Measurements from ENCODE around the gene TNRC6C. TPM values are rescaled to one million over a fixed set of nuclear protein-coding genes. Genes with fewer than 3 reads are reported as not detected.

Gene TNRC6C
- total and polyA plus RNA-seq, 9 of the 15 experiments (the other 6 are each of a cell fraction or from before 2014, with no cell fraction given) = 0.20 to 4.9 (median 2.3) TPM

DNA sequence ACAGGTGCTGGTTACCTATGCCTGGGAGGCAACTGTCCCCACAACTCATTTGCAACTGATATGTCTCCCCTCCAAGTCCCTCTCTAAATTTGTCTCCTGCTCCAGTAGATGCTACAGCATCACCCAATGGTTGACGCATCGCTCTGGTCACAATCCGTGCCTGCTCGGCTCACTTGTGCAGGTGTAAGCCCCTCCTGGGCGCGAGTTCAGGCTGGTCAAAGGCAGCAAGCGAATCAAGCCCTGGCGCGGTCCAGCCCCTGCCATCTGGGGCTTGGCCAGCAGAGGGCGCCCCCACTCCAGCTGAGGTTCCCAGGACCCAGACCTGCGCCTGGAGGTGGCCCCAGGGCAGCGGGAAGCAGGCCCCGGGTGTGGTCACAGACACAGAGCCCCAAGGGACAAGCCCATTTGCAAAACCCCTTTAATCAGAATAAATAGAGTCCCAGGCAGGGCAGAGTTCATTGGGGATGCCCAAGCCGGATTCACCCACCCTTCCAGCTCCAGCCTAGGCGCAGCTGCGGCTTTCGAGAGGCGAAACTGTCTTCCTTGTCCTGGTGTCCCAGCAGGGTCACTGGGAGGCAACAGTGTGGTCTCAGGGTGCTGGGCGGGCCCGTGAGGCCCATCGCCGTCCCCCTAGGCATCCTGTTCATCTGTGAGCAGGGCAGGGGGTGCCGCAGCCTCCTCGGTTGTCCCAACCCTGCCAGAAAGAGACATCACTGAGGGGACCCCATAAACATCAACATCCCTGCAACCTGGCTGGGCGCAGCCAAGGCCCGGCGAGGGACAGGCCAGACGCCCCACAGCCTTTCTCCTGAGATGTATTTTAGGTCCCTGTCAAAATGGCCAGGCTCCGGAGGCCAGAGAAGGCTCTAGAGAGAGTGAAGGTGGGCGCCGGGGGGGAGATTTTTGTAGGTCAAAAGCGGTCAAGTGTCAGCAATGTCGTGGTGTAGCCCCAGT, 154.3 kb downstream of the TNRC6C start (continued):
- TF ChIP-seq, protein P1, sequence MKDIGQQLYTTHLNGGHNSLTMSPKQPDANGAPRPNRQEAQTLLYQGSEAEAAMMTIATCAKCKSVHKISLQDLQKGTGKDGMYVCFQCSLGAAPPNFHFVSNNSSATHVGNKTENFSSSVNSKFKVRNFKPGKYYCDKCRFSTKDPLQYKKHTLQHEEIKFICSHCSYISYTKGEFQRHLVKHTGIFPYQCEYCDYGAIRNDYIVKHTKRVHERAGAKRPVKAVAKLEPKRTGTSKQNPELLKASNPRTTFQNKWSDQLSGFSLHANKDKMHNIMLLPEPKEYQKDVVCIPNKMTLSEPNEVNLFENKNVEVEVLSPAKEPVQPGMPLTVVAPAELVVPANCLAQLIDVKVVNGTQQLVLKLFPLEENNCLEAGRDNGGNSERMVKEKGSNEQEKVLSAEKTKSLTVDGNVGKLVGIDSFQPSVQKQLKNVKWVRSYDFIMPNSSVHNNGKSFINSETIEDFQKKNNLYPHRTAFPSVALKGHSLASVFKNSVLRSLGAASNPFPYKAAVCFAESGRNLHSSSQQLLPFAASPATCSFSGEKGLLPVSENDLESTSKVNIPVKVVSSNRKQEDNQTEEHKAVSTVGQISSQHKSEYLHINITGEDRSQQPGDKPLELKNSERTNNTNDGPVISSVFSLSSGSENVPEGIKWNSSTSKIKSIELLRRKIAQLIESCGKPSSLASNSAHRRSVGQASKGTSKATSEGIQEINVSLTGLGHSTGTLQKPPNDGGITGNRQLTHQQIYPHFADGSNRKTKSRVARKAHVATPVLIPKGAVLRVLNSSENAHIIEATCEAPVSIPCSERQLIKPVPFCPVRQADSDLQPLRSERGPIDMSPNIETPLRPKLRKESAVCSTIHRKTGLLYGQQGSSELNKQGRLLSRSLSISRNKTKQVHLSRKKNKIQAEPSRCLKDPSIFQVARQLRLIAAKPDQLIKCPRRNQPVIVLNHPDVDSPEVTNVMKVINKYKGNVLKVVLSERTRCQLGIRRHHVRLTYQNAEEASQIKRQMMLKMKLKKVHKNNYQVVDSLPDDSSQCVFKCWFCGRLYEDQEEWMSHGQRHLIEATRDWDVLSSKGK (CRISPR knock-in tag; IDR thresholded peaks at IDR 0.05) = no peak
- TF ChIP-seq EGR1 (conservative IDR thresholded peaks at IDR 0.05) (no peak), HDAC1 (IDR thresholded peaks at IDR 0.05) (no peak), PHB2 (IDR thresholded peaks at IDR 0.05; ENCODE audit: low read depth) (no peak), CTCFL (IDR thresholded peaks at IDR 0.05; ENCODE audit: borderline replicate concordance, insufficient read depth, low read depth, low read length, poor library complexity, severe bottlenecking) (peak; percentile 78), GABPB1 (CRISPR knock-in tag; IDR thresholded peaks at IDR 0.05) (peak; percentile 50; the same call in 1 of the 2 replicates), KLF16 (IDR thresholded peaks at IDR 0.05) (no peak; the same call in 1 of the 2 replicates), ZNF23 (CRISPR knock-in tag; IDR thresholded peaks at IDR 0.05) (no peak), ZNF778 (CRISPR knock-in tag; IDR thresholded peaks at IDR 0.05) (no peak), SMAD4 (CRISPR knock-in tag; conservative IDR thresholded peaks at IDR 0.05) (peak; percentile 30; the same call in 1 of the 2 replicates), EHMT2 (IDR thresholded peaks at IDR 0.05) (no peak), POLR2A (conservative IDR thresholded peaks at IDR 0.05) (peak; percentile 75), DNMT1 (IDR thresholded peaks at IDR 0.05) (no peak), ZNF699 (CRISPR knock-in tag; IDR thresholded peaks at IDR 0.05; ENCODE audit: insufficient replicate concordance) (no peak), PCBP2 (IDR thresholded peaks at IDR 0.05; ENCODE audit: low read depth, low read length, poor library complexity, severe bottlenecking) (no peak), UBTF (IDR thresholded peaks at IDR 0.05; ENCODE audit: borderline replicate concordance in 1 of 2, low read depth in 2 of 2, low read length in 2 of 2) (no peak), ZNF165 (CRISPR knock-in tag; IDR thresholded peaks at IDR 0.05; ENCODE audit: borderline replicate concordance) (no peak)
- TF ChIP-seq, protein P2, sequence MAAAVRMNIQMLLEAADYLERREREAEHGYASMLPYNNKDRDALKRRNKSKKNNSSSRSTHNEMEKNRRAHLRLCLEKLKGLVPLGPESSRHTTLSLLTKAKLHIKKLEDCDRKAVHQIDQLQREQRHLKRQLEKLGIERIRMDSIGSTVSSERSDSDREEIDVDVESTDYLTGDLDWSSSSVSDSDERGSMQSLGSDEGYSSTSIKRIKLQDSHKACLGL (CRISPR knock-in tag; IDR thresholded peaks at IDR 0.05; ENCODE audit: borderline replicate concordance, poor library complexity, severe bottlenecking) = no peak
- TF ChIP-seq, protein P3, sequence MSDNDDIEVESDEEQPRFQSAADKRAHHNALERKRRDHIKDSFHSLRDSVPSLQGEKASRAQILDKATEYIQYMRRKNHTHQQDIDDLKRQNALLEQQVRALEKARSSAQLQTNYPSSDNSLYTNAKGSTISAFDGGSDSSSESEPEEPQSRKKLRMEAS (CRISPR knock-in tag; IDR thresholded peaks at IDR 0.05) = no peak
